MCF 10A (cell line): ENCODE results near the gene CDKN2C. TPM values are rescaled to one million over a fixed set of nuclear protein-coding genes. Genes with fewer than 3 reads are reported as not detected.
A peak's percentile ranks its signal among the peaks of the same experiment; 100 is the strongest.

Experiments used
- BruUV-seq: library from RNA; stranded (reverse); fragments of 400-500 nt; replicated peaks from 2 replicates; lab custom pipeline; 2021; lab: Mats Ljungman, UMichigan
- CTCF ChIA-PET: fragments of 300-600 bp; sonication (Branson Sonifier 250); formaldehyde crosslinking; extraction: SDS; loops from one replicate; lab custom pipeline; 2021; ENCODE audit warnings: antibody characterized with exemption, inconsistent platforms; lab: Yijun Ruan, JAX
- POLR2A ChIA-PET: fragments of 300-600, 350-650 bp; sonication (Branson Sonifier 250); formaldehyde crosslinking; extraction: SDS; loops from one replicate; lab custom pipeline; 2020; ENCODE audit warnings: antibody characterized with exemption, inconsistent platforms; lab: Yijun Ruan, JAX
- DNase-seq: peaks from one replicate; pipeline ENCODE4 v3.0.0-alpha.2; 2018; ENCODE audit not compliant: unreplicated experiment
- H3K27ac Mint-ChIP-seq: one replicate; pipeline ENCODE4 v1.8.0; 2022; ENCODE audit warnings: mild to moderate bottlenecking, low read depth, mixed read lengths; ENCODE audit not compliant: unreplicated experiment
- H3K27me3 Mint-ChIP-seq: one replicate; pipeline ENCODE4 v1.8.0; 2022; ENCODE audit warnings: mixed read lengths; ENCODE audit not compliant: insufficient read depth, unreplicated experiment
- H3K36me3 Mint-ChIP-seq: one replicate; pipeline ENCODE4 v1.8.0; 2022; ENCODE audit warnings: mild to moderate bottlenecking, moderate library complexity, mixed read lengths; ENCODE audit not compliant: insufficient read depth, unreplicated experiment
- H3K4me1 Mint-ChIP-seq: one replicate; pipeline ENCODE4 v1.8.0; 2022; ENCODE audit warnings: mixed read lengths; ENCODE audit not compliant: insufficient read depth, unreplicated experiment
- H3K4me3 Mint-ChIP-seq: one replicate; pipeline ENCODE4 v1.8.0; 2022; ENCODE audit warnings: mild to moderate bottlenecking, moderate library complexity, mixed read lengths; ENCODE audit not compliant: unreplicated experiment
- H3K9me3 Mint-ChIP-seq: one replicate; pipeline ENCODE4 v1.8.0; 2022; ENCODE audit warnings: mixed read lengths; ENCODE audit not compliant: unreplicated experiment
- intact Hi-C: fragments of 100-400 bp; cut with micrococcal nuclease; formaldehyde crosslinking; loops from 2 replicates; pipeline ENCODE4 v1.14.1; 2022
- total RNA-seq: library from RNA; stranded (reverse); gene quantifications from 2 replicates; pipeline ENCODE4 v1.2.3, GENCODE V29; 2022
- TF ChIP-seq, protein P1 (sequence below): fragments of 200-600 bp; IDR thresholded peaks from one replicate; pipeline ENCODE4 v1.8.0; 2022; ENCODE audit warnings: antibody characterized with exemption, mild to moderate bottlenecking; ENCODE audit not compliant: unreplicated experiment

The CDKN2C gene
- total RNA-seq, 1 experiment from 2014 or later, result 2.7 TPM

GRCh38 chr1:50959913-50960844 lies 9.9 kb upstream of the CDKN2C start, which contains the start of gene FAF1:
Gene FAF1 (minus strand): TSS chr1:50960267. CDS start chr1:50959811, 456 bp downstream.
- H3K27me3 Mint-ChIP-seq, result no peaks in the 10 kb centered on the region
- POLR2A ChIA-PET, result interaction anchor here (0.7 to 5.5 kb wide), 18 partner anchors 9 to 1095 kb away, joined by 3 to 124 read pairs (median 4); partner anchors contain the start of genes CDKN2C, RNF11 and TXNDC12
- no peaks in the 10 kb centered on the region for H3K9me3 Mint-ChIP-seq
- peak; percentile 96 for DNase-seq
- peak within 1 kb of the TSS; percentile 76 for H3K4me3 Mint-ChIP-seq
- H3K4me1 Mint-ChIP-seq, result peaks cover 11% of the 10 kb centered on the region
- no peaks in the 10 kb centered on the region for H3K36me3 Mint-ChIP-seq
- CTCF ChIA-PET, result interaction anchor here (0.7 to 3.5 kb wide), 12 partner anchors 10 to 335 kb away, joined by 3 to 22 read pairs (median 8); partner anchors contain the start of gene CDKN2C
- BruUV-seq, result TSS peak; percentile 87
- H3K27ac Mint-ChIP-seq, result peak within 1 kb of the TSS; percentile 1
- TF ChIP-seq, protein P1, sequence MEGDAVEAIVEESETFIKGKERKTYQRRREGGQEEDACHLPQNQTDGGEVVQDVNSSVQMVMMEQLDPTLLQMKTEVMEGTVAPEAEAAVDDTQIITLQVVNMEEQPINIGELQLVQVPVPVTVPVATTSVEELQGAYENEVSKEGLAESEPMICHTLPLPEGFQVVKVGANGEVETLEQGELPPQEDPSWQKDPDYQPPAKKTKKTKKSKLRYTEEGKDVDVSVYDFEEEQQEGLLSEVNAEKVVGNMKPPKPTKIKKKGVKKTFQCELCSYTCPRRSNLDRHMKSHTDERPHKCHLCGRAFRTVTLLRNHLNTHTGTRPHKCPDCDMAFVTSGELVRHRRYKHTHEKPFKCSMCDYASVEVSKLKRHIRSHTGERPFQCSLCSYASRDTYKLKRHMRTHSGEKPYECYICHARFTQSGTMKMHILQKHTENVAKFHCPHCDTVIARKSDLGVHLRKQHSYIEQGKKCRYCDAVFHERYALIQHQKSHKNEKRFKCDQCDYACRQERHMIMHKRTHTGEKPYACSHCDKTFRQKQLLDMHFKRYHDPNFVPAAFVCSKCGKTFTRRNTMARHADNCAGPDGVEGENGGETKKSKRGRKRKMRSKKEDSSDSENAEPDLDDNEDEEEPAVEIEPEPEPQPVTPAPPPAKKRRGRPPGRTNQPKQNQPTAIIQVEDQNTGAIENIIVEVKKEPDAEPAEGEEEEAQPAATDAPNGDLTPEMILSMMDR, result no peak
- intact Hi-C loops, result loop anchor here (10.0 kb wide), 2 partner anchors 185 to 225 kb away; no protein-coding TSS in a partner anchor

DNA sequence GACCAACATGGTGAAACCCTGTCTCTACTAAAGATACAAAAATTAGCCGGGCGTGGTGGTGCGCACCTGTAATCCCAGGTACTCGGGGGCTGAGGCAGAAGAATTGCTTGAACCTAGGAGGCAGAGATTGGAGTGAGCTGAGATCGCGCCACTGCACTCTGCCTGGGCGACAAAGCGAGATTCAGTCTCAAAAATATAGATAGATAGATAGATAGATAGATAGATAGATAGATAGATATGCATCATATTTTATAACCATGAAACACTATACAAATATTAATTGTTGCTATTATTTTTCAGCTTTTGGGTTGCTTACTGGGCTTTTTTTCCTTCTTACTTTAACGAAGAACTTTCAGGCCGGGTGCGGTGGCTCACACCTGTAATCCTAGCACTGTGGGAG lies 5.2 kb upstream of the CDKN2C start:
- BruUV-seq, result no TSS peak
- Mint-ChIP-seq H3K4me3 (no peak overlapping the region), H3K9me3 (no peaks in the 10 kb centered on the region), H3K27ac (no peak overlapping the region), H3K4me1 (peaks cover 12% of the 10 kb centered on the region), H3K27me3 (no peaks in the 10 kb centered on the region), H3K36me3 (peaks cover 11% of the 10 kb centered on the region)
- TF ChIP-seq, protein P1, result no peak
- DNase-seq, result no peak
- ChIA-PET CTCF (interaction anchor here (0.6 to 1.3 kb wide), 2 partner anchors 12 to 226 kb away, joined by 3 to 4 read pairs; no protein-coding TSS in a partner anchor), POLR2A (no interaction called here)
- intact Hi-C loops, result loop anchor here (5.0 to 10.0 kb wide), 4 partner anchors 38 to 220 kb away; no protein-coding TSS in a partner anchor

DNA sequence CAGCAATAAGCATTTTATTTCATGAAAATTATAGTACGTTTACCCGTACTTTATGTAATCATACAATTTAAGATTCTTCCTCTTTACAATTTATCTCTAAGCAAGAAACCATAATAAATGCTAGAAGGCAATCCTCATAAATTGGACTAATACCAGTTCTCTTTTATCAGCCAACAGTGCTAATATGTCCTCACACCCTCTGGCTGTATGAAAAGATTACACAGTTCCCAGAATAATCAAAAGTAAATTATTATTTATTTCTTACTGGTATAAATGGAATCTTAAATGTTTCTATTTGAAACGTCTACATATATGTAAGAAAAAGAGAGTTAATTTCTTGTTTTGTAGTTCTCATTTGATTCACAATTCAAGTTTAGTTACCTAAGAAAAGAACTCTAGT lies 3.1 kb upstream of the CDKN2C start:
- Mint-ChIP-seq H3K27ac (peak overlapping the region; percentile 95), H3K4me1 (peaks cover 7% of the 10 kb centered on the region), H3K9me3 (no peaks in the 10 kb centered on the region), H3K27me3 (no peaks in the 10 kb centered on the region), H3K4me3 (peak overlapping the region; percentile 86), H3K36me3 (peaks cover 11% of the 10 kb centered on the region)
- BruUV-seq, result no TSS peak
- TF ChIP-seq, protein P1, result no peak
- DNase-seq, result no peak
- POLR2A ChIA-PET, result interaction anchor here (0.8 to 4.7 kb wide), 5 partner anchors 7 to 31 kb away, joined by 3 to 124 read pairs (median 6); partner anchors contain the start of gene FAF1
- CTCF ChIA-PET, result interaction anchor here (0.6 to 2.3 kb wide), 4 partner anchors 11 to 250 kb away, joined by 3 to 14 read pairs (median 4); no protein-coding TSS in a partner anchor
- intact Hi-C loops, result loop anchor here (5.0 to 10.0 kb wide), 4 partner anchors 40 to 218 kb away; no protein-coding TSS in a partner anchor
